SK-N-MC (cell line): ENCODE data around the gene ASXL3.

Experiments used
- EZH2 ChIP-seq: fragments of 200-600 bp; sonication (generic); IDR thresholded peaks from one replicate; pipeline ENCODE4 v1.6.1; 2017; ENCODE audit warnings: antibody characterized with exemption
- FOXP2 ChIP-seq: optimal IDR thresholded peaks from 2 replicates; pipeline ENCODE3; 2011; ENCODE audit warnings: mild to moderate bottlenecking, moderate library complexity; ENCODE audit not compliant: insufficient read depth; ENCODE audit errors: extremely low read length, control extremely low read depth
- POLR2AphosphoS5 ChIP-seq: IDR thresholded peaks from 2 replicates; pipeline ENCODE4 v1.6.1; 2012; ENCODE audit warnings: mild to moderate bottlenecking, low read depth, low read length, borderline replicate concordance

GRCh38 chr18:33711514-33711913, 133.5 kb downstream of the ASXL3 start:
- no peak for TF ChIP-seq FOXP2
- no peak for TF ChIP-seq EZH2
- no peak for TF ChIP-seq POLR2AphosphoS5
